NCI-H524 (cell line): ENCODE measurements around the gene TGFBR1.

Source experiments
- DNase-seq, 2 experiments: peaks; one replicate each; lab custom pipeline; 2025; lab: John Stamatoyannopoulos, UW

Gene TGFBR1

GRCh38 chr9:99107421-99107820 lies 2.5 kb downstream of the TGFBR1 start:
- no peak for DNase-seq

DNA sequence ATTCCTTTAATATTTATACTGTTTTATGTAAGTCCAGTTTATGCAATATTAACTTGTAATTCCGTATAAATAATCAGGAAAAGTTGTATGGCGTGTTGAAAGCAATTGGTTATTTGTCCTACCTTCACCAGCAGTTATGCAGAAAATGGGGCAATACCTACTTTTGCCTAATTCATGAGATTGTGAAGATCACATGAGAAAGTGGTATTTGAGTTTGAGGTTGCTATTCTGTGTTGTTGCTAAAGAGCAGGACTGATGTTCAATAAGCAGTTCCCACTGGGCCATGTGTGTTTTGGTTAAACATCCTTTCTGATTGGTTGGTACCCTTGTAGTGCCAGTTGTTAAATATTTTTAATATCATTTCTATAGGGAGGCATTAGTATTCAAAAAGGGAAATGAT lies 3.2 kb downstream of the TGFBR1 start:
- DNase-seq = no peak

DNA sequence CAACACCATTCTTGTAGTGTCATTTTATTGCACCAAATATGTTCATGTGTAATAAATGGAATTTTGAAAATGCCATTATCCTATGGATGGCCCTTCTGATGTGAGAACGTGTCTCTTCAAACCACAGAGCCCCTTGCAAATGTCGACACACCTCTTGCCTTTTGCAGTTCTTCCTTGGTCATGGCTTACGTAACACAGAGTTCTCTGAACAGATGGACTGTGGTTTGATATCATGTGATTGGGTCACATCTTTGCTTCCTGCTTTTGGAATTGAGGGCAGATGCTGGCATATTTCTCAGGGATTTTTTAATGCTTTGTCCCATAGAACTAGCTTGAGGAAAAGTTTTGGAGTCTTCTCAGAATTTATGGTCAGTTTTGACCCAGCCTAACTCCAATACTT lies 4.6 kb downstream of the TGFBR1 start:
- peak in 1 of 2 experiments; percentile 82 for DNase-seq

- no peak for DNase-seq
These were observed 8.0 kb downstream of the TGFBR1 start for GRCh38 chr9:99112750-99113413.

DNA sequence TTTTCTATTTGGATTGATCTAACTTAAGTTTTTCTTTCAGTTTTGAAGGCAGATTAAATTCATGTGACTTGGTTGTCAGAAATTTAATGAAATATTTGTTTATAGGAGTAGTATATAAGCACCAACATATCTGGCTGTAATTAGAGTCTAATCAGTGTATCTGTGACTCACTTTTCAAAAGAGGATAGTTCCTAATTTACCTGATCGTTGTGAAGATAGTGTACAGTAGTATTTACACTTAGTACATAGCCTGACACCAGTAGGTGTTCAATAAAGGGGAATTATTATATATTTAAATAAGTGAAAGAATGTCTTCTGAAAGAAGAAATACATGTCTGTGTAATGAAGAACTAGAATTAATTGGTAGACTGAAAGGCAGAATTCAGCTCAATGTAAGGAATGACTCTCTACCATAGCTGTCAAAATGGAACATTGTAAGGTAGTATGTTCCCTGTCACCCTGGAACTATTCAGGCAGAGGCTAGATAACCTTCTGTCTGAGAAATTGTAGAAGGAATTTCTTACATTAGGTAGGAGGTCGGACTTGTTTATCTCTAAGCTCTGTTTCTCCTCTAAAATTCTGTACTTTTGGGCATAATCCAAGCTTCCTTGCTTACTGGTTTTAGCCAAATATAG lies 8.6 kb downstream of the TGFBR1 start:
- no peak for DNase-seq

- no peak for DNase-seq
These were observed 9.1 kb downstream of the TGFBR1 start for GRCh38 chr9:99114049-99114440.

DNA sequence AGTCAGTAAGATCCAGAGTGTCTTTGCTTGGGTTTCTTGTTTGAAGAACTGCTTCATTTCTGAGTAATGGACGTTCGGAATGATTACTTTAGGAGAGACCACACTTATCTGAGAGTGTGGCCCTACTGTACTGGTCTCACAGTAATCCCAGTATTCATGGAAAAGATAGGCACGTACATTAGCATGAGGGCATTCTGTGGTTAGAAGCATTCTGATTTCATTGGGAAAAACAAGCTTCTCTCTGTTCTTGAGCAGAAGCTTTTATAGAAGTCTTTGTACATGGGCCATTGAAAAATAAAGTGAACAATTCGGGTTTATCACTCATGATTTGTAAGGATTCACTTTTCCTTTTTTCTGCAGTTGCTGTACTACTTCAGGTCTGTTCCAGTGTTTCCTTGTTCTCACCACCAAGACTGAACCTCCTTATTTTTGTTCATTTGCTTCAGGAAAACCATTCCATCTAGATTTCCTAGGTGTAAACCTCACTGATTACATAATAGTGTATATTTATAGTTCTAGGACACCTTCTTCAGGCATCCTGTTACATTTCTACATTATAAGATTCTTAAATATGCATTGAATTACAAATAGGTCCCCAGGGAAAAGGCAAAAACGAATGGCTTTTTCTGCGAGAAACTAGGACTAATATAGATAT lies 10.1 kb downstream of the TGFBR1 start:
- no peak for DNase-seq

- DNase-seq = peak; percentile 85 to 95
These were observed 11.1 kb downstream of the TGFBR1 start for GRCh38 chr9:99116003-99116411.

GRCh38 chr9:99118782-99119466 lies 14.0 kb downstream of the TGFBR1 start:
- DNase-seq = no peak

DNA sequence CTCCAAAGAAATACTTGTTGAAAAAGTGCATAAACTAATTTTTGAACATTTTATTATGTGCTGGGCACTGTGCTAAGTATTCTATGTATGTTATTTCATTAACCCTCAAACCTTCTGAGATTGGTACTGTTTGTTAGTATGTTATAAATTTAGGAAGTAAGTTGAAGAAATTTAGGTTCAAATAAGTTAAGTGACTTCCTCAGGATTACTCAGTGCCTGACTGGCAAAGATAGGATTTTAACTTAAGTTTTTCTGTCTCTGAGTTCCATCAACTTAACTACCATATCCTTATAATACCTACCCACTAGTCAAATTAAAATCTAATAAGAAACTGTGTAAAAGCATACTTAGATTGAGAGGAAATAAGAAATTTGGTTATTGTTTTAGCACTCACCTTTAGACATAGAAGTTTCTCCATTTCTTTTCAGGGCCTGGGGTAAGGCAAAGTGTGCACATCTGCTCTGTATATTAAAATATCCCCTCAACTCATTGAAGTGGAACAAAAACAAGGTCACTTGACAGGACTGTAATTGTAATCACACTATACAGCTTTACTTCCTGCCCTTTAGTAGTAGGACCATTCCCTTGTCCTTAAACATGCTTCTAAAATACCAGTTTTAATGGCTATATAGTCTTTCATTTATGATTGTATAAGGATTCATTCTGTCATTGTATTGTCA lies 15.2 kb downstream of the TGFBR1 start:
- peak in 1 of 2 experiments; percentile 67 for DNase-seq

- DNase-seq = no peak
These were observed 16.7 kb downstream of the TGFBR1 start for GRCh38 chr9:99121604-99122003.

- no peak for DNase-seq
These were observed 19.8 kb downstream of the TGFBR1 start for GRCh38 chr9:99124534-99125255.

- no peak for DNase-seq
These were observed 20.5 kb downstream of the TGFBR1 start for GRCh38 chr9:99125446-99125845.

DNA sequence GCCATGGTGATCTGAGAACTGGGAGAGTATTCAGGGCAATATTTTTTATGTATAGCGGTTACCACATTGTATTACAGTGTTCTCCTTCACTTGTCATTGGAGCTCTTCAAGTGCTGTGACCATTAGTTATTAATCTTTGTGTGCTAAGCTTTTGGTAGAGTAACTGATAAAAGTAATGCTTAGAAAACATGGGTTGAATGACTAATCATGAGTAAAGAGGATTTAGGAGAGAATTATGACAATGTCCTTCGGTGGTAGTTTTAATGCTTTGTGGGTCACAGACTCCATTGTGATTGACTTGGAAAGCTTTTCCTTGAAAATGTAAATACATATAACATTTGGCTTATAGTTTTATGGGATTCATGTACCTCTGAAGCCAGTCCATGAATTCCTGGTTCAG lies 21.4 kb downstream of the TGFBR1 start:
- no peak for DNase-seq

DNA sequence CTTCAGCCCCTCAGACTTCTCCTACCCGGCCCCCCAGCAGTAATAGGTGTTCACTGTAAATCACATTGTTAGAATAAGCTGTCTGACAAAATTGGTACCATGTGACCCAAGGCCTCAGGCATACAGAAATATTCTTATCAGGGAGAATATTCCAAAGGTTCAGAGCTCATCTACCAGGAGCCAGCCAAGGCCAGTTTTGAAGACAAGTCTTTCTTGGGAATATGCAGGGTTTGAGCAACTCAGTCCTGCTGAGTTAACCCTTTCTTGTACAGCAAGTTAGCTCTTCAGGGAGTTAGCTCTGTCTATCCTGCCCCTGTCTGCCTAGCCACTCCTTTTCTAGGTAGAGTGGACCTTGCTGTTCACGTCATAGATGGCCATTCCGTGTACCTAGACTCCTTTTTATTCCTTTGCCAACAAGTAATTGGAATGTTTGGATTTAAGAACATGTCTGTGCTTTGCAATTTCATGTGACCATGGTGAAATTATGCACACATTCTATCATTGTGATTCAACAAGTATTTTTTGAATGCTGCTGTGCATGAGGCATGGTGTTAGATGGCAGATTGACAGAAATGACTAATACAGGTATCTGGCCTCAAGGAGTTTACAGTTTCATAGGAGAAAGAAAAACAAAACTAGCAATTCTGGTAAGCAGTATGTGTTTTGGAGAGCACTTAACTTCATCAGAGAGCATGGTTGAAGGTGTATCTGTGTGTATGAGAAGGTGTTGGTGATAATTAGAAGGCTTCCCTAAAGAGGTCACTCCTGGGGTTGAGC lies 22.6 kb downstream of the TGFBR1 start:
- no peak for DNase-seq

GRCh38 chr9:99128133-99128406 lies 23.2 kb downstream of the TGFBR1 start:
- no peak for DNase-seq

GRCh38 chr9:99129091-99129490 lies 24.2 kb downstream of the TGFBR1 start:
- no peak for DNase-seq

DNA sequence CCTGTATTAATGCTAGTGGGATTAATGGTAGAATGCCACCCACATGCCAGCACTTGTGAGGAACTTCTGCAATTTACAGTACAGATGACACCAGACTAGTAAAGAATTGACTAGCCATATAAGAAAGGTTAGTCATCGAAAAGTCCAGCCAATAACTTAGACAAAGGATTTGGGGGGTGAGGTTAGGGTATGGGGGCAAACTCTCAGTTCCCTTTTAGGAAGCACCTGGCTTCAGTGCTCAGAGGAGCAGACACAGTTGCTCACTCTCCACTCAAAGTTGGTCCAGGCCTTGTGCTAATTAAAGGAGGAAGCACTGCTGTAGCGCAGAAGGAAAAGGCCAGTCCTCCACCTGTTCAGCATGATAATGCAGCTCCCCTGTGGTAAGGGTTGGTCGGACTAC lies 25.2 kb downstream of the TGFBR1 start:
- no peak for DNase-seq

DNA sequence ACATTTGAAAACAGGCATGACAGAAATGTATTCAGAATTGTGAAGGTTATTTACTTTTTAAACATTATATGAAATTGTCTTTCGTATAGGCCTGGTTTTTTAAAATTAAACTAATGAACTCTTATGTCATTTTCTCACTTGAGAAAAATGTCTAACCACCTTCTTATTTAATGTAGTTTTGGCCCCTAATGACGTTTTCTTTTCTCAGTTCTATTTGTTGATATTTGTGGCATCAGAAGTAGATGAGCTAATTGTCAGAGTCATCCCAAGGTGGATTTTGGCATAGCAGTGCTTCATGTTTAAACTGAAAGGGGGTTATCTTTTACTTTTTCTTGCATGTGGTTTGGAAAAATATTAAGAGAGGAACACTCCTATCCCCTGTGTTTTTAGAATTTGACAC lies 28.2 kb downstream of the TGFBR1 start:
- DNase-seq = no peak

- peak in 1 of 2 experiments; percentile 59 for DNase-seq
These were observed 30.0 kb downstream of the TGFBR1 start for GRCh38 chr9:99134893-99135341.

- DNase-seq = peak in 1 of 2 experiments; percentile 53
These were observed 30.5 kb downstream of the TGFBR1 start for GRCh38 chr9:99135456-99135855.
